WERI-Rb-1 (cell line): Measurements from ENCODE around the gene QRFP.
"Not testable (repeated sequence)": the region's sequence is repeated elsewhere in the genome, so short reads cannot be mapped to it uniquely, and the experiment has no call there.

Experiments used
- DNase-seq: peaks from one replicate; pipeline ENCODE4 v3.0.0-alpha.2; 2020
- H3K27ac ChIP-seq: fragments of 250-450 bp; sonication (Bioruptor Pico); 2 replicates; pipeline ENCODE4 v1.5.1; 2020; ENCODE audit warnings: mild to moderate bottlenecking, moderate library complexity
- H3K27me3 ChIP-seq: fragments of 250-450 bp; sonication (Bioruptor Pico); 2 replicates; pipeline ENCODE4 v1.5.1; 2021; ENCODE audit warnings: mild to moderate bottlenecking, low read depth, moderate library complexity; ENCODE audit not compliant: insufficient read depth, severe bottlenecking
- H3K36me3 ChIP-seq: fragments of 250-450 bp; sonication (Bioruptor Pico); 2 replicates; pipeline ENCODE4 v1.5.1; 2020; ENCODE audit warnings: mild to moderate bottlenecking, moderate library complexity
- H3K4me3 ChIP-seq: 2 replicates; pipeline ENCODE4 v1.5.1; 2011; ENCODE audit warnings: low read depth, mild to moderate bottlenecking, control low read depth, low read length
- H3K9me3 ChIP-seq: fragments of 250-450 bp; sonication (Bioruptor Pico); 2 replicates; pipeline ENCODE4 v1.5.1; 2021; ENCODE audit warnings: mild to moderate bottlenecking, moderate library complexity; ENCODE audit not compliant: severe bottlenecking
- CTCF ChIP-seq: IDR thresholded peaks from 2 replicates; pipeline ENCODE4 v1.5.1; 2011; ENCODE audit warnings: low read depth, mild to moderate bottlenecking, control low read depth, inconsistent platforms, low read length

Gene QRFP

GRCh38 chr9:130854092-130854491 lies 42.5 kb downstream of the QRFP start:
- no peaks in the 10 kb centered on the region for H3K27me3 ChIP-seq
- no peak overlapping the region for H3K4me3 ChIP-seq
- H3K27ac ChIP-seq = no peak overlapping the region; the same call in 1 of the 2 replicates
- no peaks in the 10 kb centered on the region for H3K9me3 ChIP-seq
- no peak for TF ChIP-seq CTCF
- DNase-seq = no peak
- H3K36me3 ChIP-seq = peaks cover 84% of the 10 kb centered on the region

- peaks cover 78% of the 10 kb centered on the region for H3K36me3 ChIP-seq
- H3K9me3 ChIP-seq = no peaks in the 10 kb centered on the region
- no peak for DNase-seq
- H3K4me3 ChIP-seq = no peak overlapping the region
- no peak for TF ChIP-seq CTCF
- no peaks in the 10 kb centered on the region for H3K27me3 ChIP-seq
- no peak overlapping the region for H3K27ac ChIP-seq
Measured at GRCh38 chr9:130852801-130853200, 43.8 kb downstream of the QRFP start.

- H3K27me3 ChIP-seq = no peaks in the 10 kb centered on the region
- H3K36me3 ChIP-seq = peaks cover 51% of the 10 kb centered on the region
- no peak for DNase-seq
- H3K27ac ChIP-seq = no peak overlapping the region
- H3K9me3 ChIP-seq = no peaks in the 10 kb centered on the region
- no peak for TF ChIP-seq CTCF
- H3K4me3 ChIP-seq = no peak overlapping the region
Measured at GRCh38 chr9:130849356-130849755, 47.3 kb downstream of the QRFP start.

GRCh38 chr9:130848514-130848913 lies 48.1 kb downstream of the QRFP start:
- H3K9me3 ChIP-seq, DNase-seq, H3K4me3 ChIP-seq, H3K27ac ChIP-seq, H3K27me3 ChIP-seq: not testable (repeated sequence)
- peaks cover 43% of the 10 kb centered on the region for H3K36me3 ChIP-seq

- H3K4me3 ChIP-seq = no peak overlapping the region
- no peaks in the 10 kb centered on the region for H3K27me3 ChIP-seq
- H3K36me3 ChIP-seq = peaks cover 49% of the 10 kb centered on the region
- 0 out of 2 replicates have a peak, but pooled peaks have one; percentile 2 for TF ChIP-seq CTCF
- H3K27ac ChIP-seq = no peak overlapping the region
- DNase-seq = no peak
- no peaks in the 10 kb centered on the region for H3K9me3 ChIP-seq
Measured at GRCh38 chr9:130847306-130848217, 49.0 kb downstream of the QRFP start.

- no peak for DNase-seq
- TF ChIP-seq CTCF = no peak
- Histone ChIP-seq H3K27ac (no peak overlapping the region), H3K4me3 (no peak overlapping the region), H3K36me3 (peaks cover 45% of the 10 kb centered on the region), H3K27me3 (no peaks in the 10 kb centered on the region), H3K9me3 (no peaks in the 10 kb centered on the region)
Measured at GRCh38 chr9:130846487-130847305, 49.9 kb downstream of the QRFP start.
